CD14-positive monocyte (primary cell): ENCODE results near the gene RAI1. TPM values are rescaled to one million over a fixed set of nuclear protein-coding genes. Genes with fewer than 3 reads are reported as not detected.

Experiments
- DNase-seq, 3 donors: peaks; one replicate each; pipeline ENCODE4 v3.0.0-alpha.2; 2011 to 2022
- H2AFZ ChIP-seq: 2 replicates; pipeline ENCODE4 v1.6.0; 2012; ENCODE audit warnings: mild to moderate bottlenecking, low read depth, low read length, inconsistent platforms; ENCODE audit not compliant: insufficient read depth, poor library complexity, severe bottlenecking
- H3K27ac ChIP-seq, 2 donors: 1 replicate in 1 of 2; 2 replicates in 1 of 2; pipeline ENCODE4 v1.5.1; 2012 to 2013; ENCODE audit warnings: low read length in 2 of 2, control low read depth in 1 of 2, inconsistent platforms in 1 of 2, low read depth in 1 of 2, mild to moderate bottlenecking in 1 of 2
- H3K27me3 ChIP-seq, 2 donors: one replicate each; pipeline versions ENCODE4 v1.6.0 to v1.6.1; 2011 to 2013; ENCODE audit warnings: low read length in 2 of 2; ENCODE audit not compliant: control insufficient read depth in 2 of 2, insufficient read depth in 2 of 2
- H3K36me3 ChIP-seq, 2 donors: replicated peaks in 1 of 2; 1 replicate in 1 of 2; 2 replicates in 1 of 2; pipeline versions ENCODE4 v1.5.1 to v1.6.1; 2012 to 2013; ENCODE audit warnings: low read length in 2 of 2, control low read depth in 1 of 2, inconsistent platforms in 1 of 2, mild to moderate bottlenecking in 1 of 2; ENCODE audit not compliant: insufficient read depth in 2 of 2, control insufficient read depth in 1 of 2
- H3K4me1 ChIP-seq, 2 donors: 1 replicate in 1 of 2; 2 replicates in 1 of 2; pipeline versions ENCODE4 v1.5.1 to v1.6.1; 2012 to 2013; ENCODE audit warnings: low read length in 2 of 2, control low read depth in 1 of 2, inconsistent platforms in 1 of 2, mild to moderate bottlenecking in 1 of 2, moderate library complexity in 1 of 2; ENCODE audit not compliant: insufficient read depth in 2 of 2, control insufficient read depth in 1 of 2
- H3K4me2 ChIP-seq: replicated peaks from 2 replicates; pipeline ENCODE3; 2012; ENCODE audit warnings: low read length, moderate library complexity, mild to moderate bottlenecking; ENCODE audit not compliant: poor library complexity, severe bottlenecking; ENCODE audit errors: extremely low read depth
- H3K4me3 ChIP-seq, 3 experiments: fragments of 200-600 bp in 1 of 3; sonication (generic) in 1 of 3; replicated peaks in 1 of 3; 1 replicate in 2 of 3; 2 replicates in 1 of 3; pipeline ENCODE4 v1.5.1; 2011 to 2013; ENCODE audit warnings: low read length in 3 of 3, mild to moderate bottlenecking in 3 of 3, control low read depth in 2 of 3, low read depth in 2 of 3, inconsistent platforms in 1 of 3, moderate library complexity in 1 of 3
- H3K79me2 ChIP-seq: 2 replicates; pipeline ENCODE4 v1.6.0; 2012; ENCODE audit warnings: mild to moderate bottlenecking, control low read depth, inconsistent platforms, low read length, moderate library complexity; ENCODE audit not compliant: insufficient read depth
- H3K9ac ChIP-seq: 2 replicates; pipeline ENCODE4 v1.6.0; 2017; ENCODE audit warnings: low read length, mild to moderate bottlenecking; ENCODE audit not compliant: insufficient read depth, poor library complexity, severe bottlenecking
- H3K9me3 ChIP-seq, 2 donors: replicated peaks in 1 of 2; 1 replicate in 1 of 2; 2 replicates in 1 of 2; pipeline versions ENCODE4 v1.5.1 to v1.6.1; 2012 to 2013; ENCODE audit warnings: low read length in 2 of 2, control low read depth in 1 of 2; ENCODE audit not compliant: control insufficient read depth in 1 of 2, insufficient read depth in 1 of 2
- H4K20me1 ChIP-seq: 2 replicates; pipeline ENCODE4 v1.6.0; 2012; ENCODE audit warnings: mild to moderate bottlenecking, low read length, control low read depth, moderate library complexity; ENCODE audit not compliant: insufficient read depth
- H3K27ac Mint-ChIP-seq, 7 donors: one replicate each; pipeline ENCODE4 v1.8.0; 2020; ENCODE audit warnings: mild to moderate bottlenecking in 7 of 7, mixed read lengths in 7 of 7, moderate library complexity in 6 of 7, inconsistent platforms in 2 of 7
- H3K27me3 Mint-ChIP-seq, 3 donors: one replicate each; pipeline ENCODE4 v1.8.0; 2021 to 2022; ENCODE audit warnings: low read depth in 3 of 3, mild to moderate bottlenecking in 3 of 3, mixed read lengths in 3 of 3, moderate library complexity in 3 of 3, inconsistent platforms in 1 of 3
- H3K36me3 Mint-ChIP-seq, 2 donors: one replicate each; pipeline ENCODE4 v1.8.0; 2020; ENCODE audit warnings: mixed read lengths in 2 of 2, inconsistent platforms in 1 of 2, mild to moderate bottlenecking in 1 of 2
- H3K4me1 Mint-ChIP-seq: one replicate; pipeline ENCODE4 v1.8.0; 2020; ENCODE audit warnings: mild to moderate bottlenecking, mixed read lengths
- H3K4me3 Mint-ChIP-seq, 2 donors: one replicate each; pipeline ENCODE4 v1.8.0; 2020; ENCODE audit warnings: mild to moderate bottlenecking in 2 of 2, mixed read lengths in 2 of 2, moderate library complexity in 1 of 2
- H3K9me3 Mint-ChIP-seq, 7 donors: one replicate each; pipeline ENCODE4 v1.8.0; 2020 to 2022; ENCODE audit warnings: mixed read lengths in 7 of 7, mild to moderate bottlenecking in 6 of 7, moderate library complexity in 6 of 7, inconsistent platforms in 2 of 7
- CTCF ChIP-seq: fragments of 200-600 bp; IDR thresholded peaks from one replicate; pipeline ENCODE4 v1.8.0; 2022; ENCODE audit warnings: antibody characterized with exemption, mild to moderate bottlenecking
- WGBS: methylation state at CpG from one replicate; pipeline ENCODE4 v1.1.5; 2013; ENCODE audit warnings: missing lambda C conversion rate; ENCODE audit not compliant: insufficient coverage; 5-methylcytosine and 5-hydroxymethylcytosine counted together
- intact Hi-C, 2 donors: fragments of 100-400 bp; cut with micrococcal nuclease; formaldehyde crosslinking; loops; one replicate each; pipeline versions ENCODE4 v1.15.0 to v1.15.1; 2023
- polyA plus RNA-seq, 3 donors: library from polyadenylated mRNA; depleted of rRNA in 1 of 3; unstranded in 2 of 3; stranded (reverse) in 1 of 3; fragments of 300-500 nt in 2 of 3; fragments of >200 nt in 1 of 3; fragmentation: Illumina TruSeq in 2 of 3; gene quantifications; 1 replicate in 2 of 3; 2 replicates in 1 of 3; pipeline ENCODE4 v1.2.3, GENCODE V29; 2012 to 2021

RAI1 gene
- polyA plus RNA-seq, 3 donors, result 0.89 to 4.4 (median 1.5) TPM

- WGBS, result 97% methylated on average over 7 of the region's 16 CpGs
- intact Hi-C loops, result no loop called here
- no peak overlapping the region for H3K4me3 ChIP-seq
- DNase-seq, result no peak
- Mint-ChIP-seq H3K36me3 (peaks cover 33 to 55% of the 10 kb centered on the region in 2 donors), H3K4me1 (no peaks in the 10 kb centered on the region), H3K27me3 (peaks cover 0 to 2% (median 2%) of the 10 kb centered on the region in 3 donors), H3K27ac (no peak overlapping the region), H3K9me3 (no peaks in the 10 kb centered on the region), H3K4me3 (no peak overlapping the region)
- H3K79me2 ChIP-seq, result no peaks in the 10 kb centered on the region
- no peak overlapping the region for H3K27ac ChIP-seq
- no peak for TF ChIP-seq CTCF
- H3K36me3 ChIP-seq, result peaks cover 54 to 55% of the 10 kb centered on the region in 2 donors
- H3K9ac ChIP-seq, result no peak overlapping the region
- H3K9me3 ChIP-seq, result no peaks in the 10 kb centered on the region
- H4K20me1 ChIP-seq, result peaks cover 6% of the 10 kb centered on the region
- no peak overlapping the region for H2AFZ ChIP-seq
- no peak overlapping the region for H3K4me2 ChIP-seq
- no peaks in the 10 kb centered on the region for H3K4me1 ChIP-seq
- H3K27me3 ChIP-seq, result no peaks in the 10 kb centered on the region
Observed at GRCh38 chr17:17798573-17799255, 117.5 kb downstream of the RAI1 start.

- no peak for TF ChIP-seq CTCF
- peaks cover 36 to 46% of the 10 kb centered on the region in 2 donors for H3K36me3 Mint-ChIP-seq
- H3K4me1 Mint-ChIP-seq, result no peaks in the 10 kb centered on the region
Observed at GRCh38 chr17:17800504-17801021, 119.3 kb downstream of the RAI1 start.

More at GRCh38 chr17:17800504-17801021, 119.3 kb downstream of the RAI1 start:
- no peaks in the 10 kb centered on the region for H3K27me3 ChIP-seq
- 100% methylated on average over 5 of the region's 12 CpGs for WGBS
- H3K27ac ChIP-seq, result no peak overlapping the region
- H3K79me2 ChIP-seq, result no peaks in the 10 kb centered on the region
- H3K9ac ChIP-seq, result no peak overlapping the region
- H3K4me3 ChIP-seq, result no peak overlapping the region
- no peak overlapping the region for H2AFZ ChIP-seq
- intact Hi-C loops, result no loop called here
- H3K9me3 Mint-ChIP-seq, result no peaks in the 10 kb centered on the region
- H3K27me3 Mint-ChIP-seq, result peaks cover 0 to 2% (median 2%) of the 10 kb centered on the region in 3 donors
- H3K36me3 ChIP-seq, result peaks cover 47 to 50% of the 10 kb centered on the region in 2 donors
- no peak overlapping the region for H3K4me2 ChIP-seq
- no peak for DNase-seq
- H3K9me3 ChIP-seq, result no peaks in the 10 kb centered on the region
- H3K4me1 ChIP-seq, result no peaks in the 10 kb centered on the region
- no peaks in the 10 kb centered on the region for H4K20me1 ChIP-seq
- no peak overlapping the region for H3K27ac Mint-ChIP-seq
- H3K4me3 Mint-ChIP-seq, result no peak overlapping the region
